HepG2 (cell line): ENCODE results near the gene RDH13. TPM values are rescaled to one million over a fixed set of nuclear protein-coding genes. Genes with fewer than 3 reads are reported as not detected.

Experiments used
- EEA1 ChIP-seq: sonication (generic); formaldehyde crosslinking; IDR thresholded peaks from 2 replicates; pipeline ENCODE4 v1.5.1; 2020; ENCODE audit warnings: mild to moderate bottlenecking, missing genetic modification reagents, borderline replicate concordance
- MTF2 ChIP-seq: sonication (generic); formaldehyde crosslinking; IDR thresholded peaks from 2 replicates; pipeline ENCODE4 v1.5.0; 2020; ENCODE audit warnings: missing genetic modification reagents, borderline replicate concordance
- NFATC3 ChIP-seq: sonication (generic); formaldehyde crosslinking; IDR thresholded peaks from 2 replicates; pipeline ENCODE4 v1.5.1; 2020; ENCODE audit warnings: mild to moderate bottlenecking, missing genetic modification reagents
- PHF21A ChIP-seq: sonication (generic); formaldehyde crosslinking; IDR thresholded peaks from 2 replicates; pipeline ENCODE4 v1.5.0; 2020; ENCODE audit warnings: mild to moderate bottlenecking, missing genetic modification reagents
- PITX1 ChIP-seq: sonication (generic); formaldehyde crosslinking; IDR thresholded peaks from 2 replicates; pipeline ENCODE4 v1.5.1; 2020; ENCODE audit warnings: mild to moderate bottlenecking, missing genetic modification reagents
- RARG ChIP-seq: sonication (generic); formaldehyde crosslinking; IDR thresholded peaks from 2 replicates; pipeline ENCODE4 v1.4.0; 2020; ENCODE audit warnings: low read depth, mild to moderate bottlenecking, missing genetic modification reagents
- SP4 ChIP-seq: sonication (generic); formaldehyde crosslinking; IDR thresholded peaks from 2 replicates; pipeline ENCODE4 v1.8.1; 2023; ENCODE audit warnings: mild to moderate bottlenecking, missing genetic modification reagents
- SUZ12 ChIP-seq: fragments of 150-350 bp; IDR thresholded peaks from 2 replicates; pipeline ENCODE4 v1.6.1; 2014; ENCODE audit warnings: low read depth, low read length
- TOE1 ChIP-seq: sonication (generic); formaldehyde crosslinking; IDR thresholded peaks from 2 replicates; pipeline ENCODE4 v1.4.0; 2020; ENCODE audit warnings: mild to moderate bottlenecking, missing genetic modification reagents
- ZBTB7A ChIP-seq: sonication (generic); formaldehyde crosslinking; IDR thresholded peaks from 2 replicates; pipeline ENCODE4 v1.8.0; 2022; ENCODE audit warnings: mild to moderate bottlenecking, missing genetic modification reagents
- ZMYM2 ChIP-seq: sonication (generic); formaldehyde crosslinking; IDR thresholded peaks from 2 replicates; pipeline ENCODE4 v1.8.0; 2022; ENCODE audit warnings: mild to moderate bottlenecking, missing genetic modification reagents
- ZNF263 ChIP-seq: sonication (generic); formaldehyde crosslinking; IDR thresholded peaks from 2 replicates; pipeline ENCODE4 v1.4.0; 2020; ENCODE audit warnings: missing genetic modification reagents
- ZNF577 ChIP-seq: sonication (generic); formaldehyde crosslinking; IDR thresholded peaks from 2 replicates; pipeline ENCODE4 v1.4.0; 2020; ENCODE audit warnings: mild to moderate bottlenecking, low read depth, missing genetic modification reagents, borderline replicate concordance
- ZSCAN9 ChIP-seq: IDR thresholded peaks from 2 replicates; pipeline ENCODE4 v1.6.1; 2016; ENCODE audit warnings: borderline replicate concordance
- polyA plus RNA-seq, 8 experiments: library from polyadenylated mRNA; depleted of rRNA in 3 of 8; stranded (reverse) in 7 of 8; unstranded in 1 of 8; fragments of >200 nt; fragmentation: Illumina TruSeq in 4 of 8; extraction: Trizol in 4 of 8; gene quantifications; 2 replicates each; pipeline versions ENCODE4 v1.2.1 to v1.2.3, GENCODE V29; 2011 to 2016; ENCODE audit warnings: low read depth in 4 of 8, missing spikeins in 1 of 8, mixed read lengths in 1 of 8; ENCODE audit not compliant: insufficient read depth in 1 of 8
- total RNA-seq, 5 experiments: library from RNA; depleted of rRNA; stranded (reverse); fragments of >200 nt; fragmentation: Illumina TruSeq; extraction: Trizol; gene quantifications; 2 replicates each; pipeline ENCODE4 v1.2.3, GENCODE V29; 2016; ENCODE audit warnings: low read depth in 1 of 5
- TF ChIP-seq, protein P1 (sequence below): sonication (generic); formaldehyde crosslinking; IDR thresholded peaks from 2 replicates; pipeline ENCODE4 v1.8.0; 2022; ENCODE audit warnings: missing genetic modification reagents, low read depth, mild to moderate bottlenecking, borderline replicate concordance
- TF ChIP-seq, protein P2 (sequence below), 2 experiments: sonication (generic) in 1 of 2; formaldehyde crosslinking in 1 of 2; IDR thresholded peaks; 2 replicates each; pipeline versions ENCODE4 v1.5.1 to v1.6.1; 2011 to 2020; ENCODE audit warnings: borderline replicate concordance in 1 of 2, low read depth in 1 of 2, low read length in 1 of 2, mild to moderate bottlenecking in 1 of 2, missing genetic modification reagents in 1 of 2, moderate library complexity in 1 of 2
- TF ChIP-seq, protein P3 (sequence below): sonication (generic); formaldehyde crosslinking; IDR thresholded peaks from 2 replicates; pipeline ENCODE4 v1.4.0; 2020; ENCODE audit warnings: mild to moderate bottlenecking, missing genetic modification reagents, borderline replicate concordance
- TF ChIP-seq, protein P4 (sequence below): sonication (generic); formaldehyde crosslinking; IDR thresholded peaks from 2 replicates; pipeline ENCODE4 v1.9.0; 2021; ENCODE audit warnings: missing genetic modification reagents, mild to moderate bottlenecking, borderline replicate concordance

RDH13 gene
- total and polyA plus RNA-seq, 2 of the 13 experiments (the other 11 are each of a cell fraction or from before 2014, with no cell fraction given): 13.4 to 21.5 TPM

DNA sequence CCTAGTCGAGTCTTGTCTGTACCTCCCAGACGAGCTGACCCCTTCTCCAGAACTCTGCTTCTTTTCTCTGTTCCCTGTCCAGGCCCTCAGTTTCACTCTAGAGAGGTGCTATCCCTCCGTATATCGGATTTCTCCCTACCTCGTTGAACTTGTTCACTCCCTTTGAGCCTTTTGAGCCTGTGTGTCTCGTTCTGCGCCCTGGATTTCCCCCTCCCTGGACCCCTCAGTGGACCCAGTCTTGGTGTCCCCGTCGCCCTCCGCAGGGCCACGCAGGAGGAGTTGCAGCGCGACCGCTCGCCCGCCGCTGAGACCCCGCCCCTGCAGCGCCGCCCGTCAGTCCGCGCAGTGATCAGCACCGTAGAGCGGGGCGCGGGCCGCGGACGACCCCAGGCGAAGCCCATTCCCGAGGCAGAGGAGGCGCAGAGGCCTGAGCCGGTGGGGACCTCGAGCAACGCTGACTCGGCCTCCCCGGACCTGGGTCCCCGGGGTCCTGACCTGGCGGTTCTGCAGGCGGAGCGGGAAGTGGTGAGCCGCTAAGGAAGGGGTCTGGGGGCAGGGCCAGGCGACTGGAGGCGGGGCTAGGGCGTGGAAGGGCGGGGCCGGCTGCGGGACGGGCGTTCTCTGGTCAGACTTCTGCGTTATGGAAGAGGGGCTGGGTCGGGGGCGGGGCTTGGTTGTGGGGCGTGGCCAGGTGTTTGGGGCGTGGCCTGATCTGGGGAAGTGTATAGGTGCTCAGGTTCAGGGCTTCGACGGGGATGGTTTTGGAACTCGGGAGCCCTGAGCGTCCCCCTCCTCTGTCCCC lies 18.2 kb upstream of the RDH13 start (continued):
- no peak; the same call in 1 of the 2 replicates for TF ChIP-seq MTF2
- TF ChIP-seq, protein P1, sequence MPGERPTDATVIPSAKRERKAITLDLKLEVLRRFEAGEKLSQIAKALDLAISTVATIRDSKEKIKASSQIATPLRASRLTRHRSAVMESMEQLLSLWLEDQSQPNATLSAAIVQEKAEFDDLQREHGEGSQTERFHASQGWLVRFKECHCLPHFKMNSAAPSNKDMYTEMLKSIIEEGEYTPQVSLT (CRISPR knock-in tag): no peak
- TF ChIP-seq ZSCAN9 (CRISPR knock-in tag): no peak
- no peak for TF ChIP-seq SUZ12
- TF ChIP-seq EEA1 (CRISPR knock-in tag): no peak
- no peak for TF ChIP-seq ZNF263 (CRISPR knock-in tag)
- no peak for TF ChIP-seq ZNF577
- TF ChIP-seq ZBTB7A (CRISPR knock-in tag): peak; percentile 74
- TF ChIP-seq PITX1: no peak
- TF ChIP-seq, protein P2, sequence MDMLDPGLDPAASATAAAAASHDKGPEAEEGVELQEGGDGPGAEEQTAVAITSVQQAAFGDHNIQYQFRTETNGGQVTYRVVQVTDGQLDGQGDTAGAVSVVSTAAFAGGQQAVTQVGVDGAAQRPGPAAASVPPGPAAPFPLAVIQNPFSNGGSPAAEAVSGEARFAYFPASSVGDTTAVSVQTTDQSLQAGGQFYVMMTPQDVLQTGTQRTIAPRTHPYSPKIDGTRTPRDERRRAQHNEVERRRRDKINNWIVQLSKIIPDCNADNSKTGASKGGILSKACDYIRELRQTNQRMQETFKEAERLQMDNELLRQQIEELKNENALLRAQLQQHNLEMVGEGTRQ (IDR thresholded peaks at IDR 0.05; ENCODE audit: low read depth, low read length): no peak
- TF ChIP-seq, protein P2 (CRISPR knock-in tag; IDR thresholded peaks at IDR 0.05; ENCODE audit: borderline replicate concordance): no peak
- no peak for TF ChIP-seq ZMYM2
- no peak for TF ChIP-seq SP4 (CRISPR knock-in tag)
- TF ChIP-seq RARG (CRISPR knock-in tag): no peak
- TF ChIP-seq, protein P3, sequence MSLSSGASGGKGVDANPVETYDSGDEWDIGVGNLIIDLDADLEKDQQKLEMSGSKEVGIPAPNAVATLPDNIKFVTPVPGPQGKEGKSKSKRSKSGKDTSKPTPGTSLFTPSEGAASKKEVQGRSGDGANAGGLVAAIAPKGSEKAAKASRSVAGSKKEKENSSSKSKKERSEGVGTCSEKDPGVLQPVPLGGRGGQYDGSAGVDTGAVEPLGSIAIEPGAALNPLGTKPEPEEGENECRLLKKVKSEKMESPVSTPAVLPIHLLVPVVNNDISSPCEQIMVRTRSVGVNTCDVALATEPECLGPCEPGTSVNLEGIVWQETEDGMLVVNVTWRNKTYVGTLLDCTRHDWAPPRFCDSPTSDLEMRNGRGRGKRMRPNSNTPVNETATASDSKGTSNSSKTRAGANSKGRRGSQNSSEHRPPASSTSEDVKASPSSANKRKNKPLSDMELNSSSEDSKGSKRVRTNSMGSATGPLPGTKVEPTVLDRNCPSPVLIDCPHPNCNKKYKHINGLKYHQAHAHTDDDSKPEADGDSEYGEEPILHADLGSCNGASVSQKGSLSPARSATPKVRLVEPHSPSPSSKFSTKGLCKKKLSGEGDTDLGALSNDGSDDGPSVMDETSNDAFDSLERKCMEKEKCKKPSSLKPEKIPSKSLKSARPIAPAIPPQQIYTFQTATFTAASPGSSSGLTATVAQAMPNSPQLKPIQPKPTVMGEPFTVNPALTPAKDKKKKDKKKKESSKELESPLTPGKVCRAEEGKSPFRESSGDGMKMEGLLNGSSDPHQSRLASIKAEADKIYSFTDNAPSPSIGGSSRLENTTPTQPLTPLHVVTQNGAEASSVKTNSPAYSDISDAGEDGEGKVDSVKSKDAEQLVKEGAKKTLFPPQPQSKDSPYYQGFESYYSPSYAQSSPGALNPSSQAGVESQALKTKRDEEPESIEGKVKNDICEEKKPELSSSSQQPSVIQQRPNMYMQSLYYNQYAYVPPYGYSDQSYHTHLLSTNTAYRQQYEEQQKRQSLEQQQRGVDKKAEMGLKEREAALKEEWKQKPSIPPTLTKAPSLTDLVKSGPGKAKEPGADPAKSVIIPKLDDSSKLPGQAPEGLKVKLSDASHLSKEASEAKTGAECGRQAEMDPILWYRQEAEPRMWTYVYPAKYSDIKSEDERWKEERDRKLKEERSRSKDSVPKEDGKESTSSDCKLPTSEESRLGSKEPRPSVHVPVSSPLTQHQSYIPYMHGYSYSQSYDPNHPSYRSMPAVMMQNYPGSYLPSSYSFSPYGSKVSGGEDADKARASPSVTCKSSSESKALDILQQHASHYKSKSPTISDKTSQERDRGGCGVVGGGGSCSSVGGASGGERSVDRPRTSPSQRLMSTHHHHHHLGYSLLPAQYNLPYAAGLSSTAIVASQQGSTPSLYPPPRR (CRISPR knock-in tag): no peak
- TF ChIP-seq NFATC3: no peak
- no peak for TF ChIP-seq TOE1 (CRISPR knock-in tag)
- TF ChIP-seq PHF21A: 0 out of 2 replicates have a peak, but pooled peaks have one; percentile 23
- TF ChIP-seq, protein P4, sequence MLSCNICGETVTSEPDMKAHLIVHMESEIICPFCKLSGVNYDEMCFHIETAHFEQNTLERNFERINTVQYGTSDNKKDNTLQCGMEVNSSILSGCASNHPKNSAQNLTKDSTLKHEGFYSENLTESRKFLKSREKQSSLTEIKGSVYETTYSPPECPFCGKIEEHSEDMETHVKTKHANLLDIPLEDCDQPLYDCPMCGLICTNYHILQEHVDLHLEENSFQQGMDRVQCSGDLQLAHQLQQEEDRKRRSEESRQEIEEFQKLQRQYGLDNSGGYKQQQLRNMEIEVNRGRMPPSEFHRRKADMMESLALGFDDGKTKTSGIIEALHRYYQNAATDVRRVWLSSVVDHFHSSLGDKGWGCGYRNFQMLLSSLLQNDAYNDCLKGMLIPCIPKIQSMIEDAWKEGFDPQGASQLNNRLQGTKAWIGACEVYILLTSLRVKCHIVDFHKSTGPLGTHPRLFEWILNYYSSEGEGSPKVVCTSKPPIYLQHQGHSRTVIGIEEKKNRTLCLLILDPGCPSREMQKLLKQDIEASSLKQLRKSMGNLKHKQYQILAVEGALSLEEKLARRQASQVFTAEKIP (CRISPR knock-in tag): no peak
